SK-N-SH treated with all-trans-retinoic acid at 6 μM for 48 hours (cell line): ENCODE measurements around the gene IQSEC1.

Experiments
- ATAC-seq: fragments of 200-7000 bp; cut with Tn5 transposase; 3 replicates; pipeline ENCODE4 v1.9.1; 2020; ENCODE audit warnings: mild to moderate bottlenecking, moderate library complexity
- ARNTL ChIP-seq: fragments of 450-650 bp; formaldehyde crosslinking; IDR thresholded peaks from 2 replicates; pipeline ENCODE4 v1.5.0; 2020; ENCODE audit warnings: low read depth, mild to moderate bottlenecking, moderate library complexity, borderline replicate concordance
- CREB5 ChIP-seq: fragments of 250-450 bp; sonication (Bioruptor Pico); IDR thresholded peaks from 2 replicates; pipeline ENCODE4 v1.5.1; 2020; ENCODE audit warnings: low read depth, mild to moderate bottlenecking, moderate library complexity
- CSRNP3 ChIP-seq: fragments of 250-450 bp; sonication (Bioruptor Pico); IDR thresholded peaks from 2 replicates; pipeline ENCODE4 v1.5.1; 2021; ENCODE audit warnings: mild to moderate bottlenecking, moderate library complexity
- ESRRG ChIP-seq: fragments of 250-450 bp; sonication (Bioruptor Pico); IDR thresholded peaks from 2 replicates; pipeline ENCODE4 v1.6.1; 2021; ENCODE audit warnings: mild to moderate bottlenecking
- GLIS3 ChIP-seq: fragments of 250-450 bp; sonication (Bioruptor Pico); IDR thresholded peaks from 2 replicates; pipeline ENCODE4 v1.5.0; 2020; ENCODE audit warnings: mild to moderate bottlenecking, moderate library complexity
- OSR1 ChIP-seq: fragments of 250-450 bp; sonication (Bioruptor Pico); IDR thresholded peaks from 2 replicates; pipeline ENCODE4 v1.8.0; 2022; ENCODE audit warnings: moderate library complexity, mild to moderate bottlenecking, inconsistent platforms
- PATZ1 ChIP-seq: fragments of 250-450 bp; sonication (Bioruptor Pico); IDR thresholded peaks from 2 replicates; pipeline ENCODE4 v1.8.0; 2020; ENCODE audit warnings: mild to moderate bottlenecking, moderate library complexity, borderline replicate concordance
- POU6F1 ChIP-seq: fragments of 250-450 bp; sonication (Bioruptor Pico); IDR thresholded peaks from 2 replicates; pipeline ENCODE4 v1.8.0; 2021; ENCODE audit warnings: low read depth, mild to moderate bottlenecking, moderate library complexity, borderline replicate concordance
- PPARA ChIP-seq: fragments of 250-450 bp; sonication (Bioruptor Pico); IDR thresholded peaks from 2 replicates; pipeline ENCODE4 v1.5.0; 2020; ENCODE audit warnings: mild to moderate bottlenecking, borderline replicate concordance
- RARB ChIP-seq: fragments of 250-450 bp; sonication (Bioruptor Pico); IDR thresholded peaks from 2 replicates; pipeline ENCODE4 v1.8.0; 2021; ENCODE audit warnings: mild to moderate bottlenecking, moderate library complexity
- SNAI2 ChIP-seq: fragments of 250-450 bp; sonication (Bioruptor Pico); IDR thresholded peaks from 2 replicates; pipeline ENCODE4 v1.5.0; 2020; ENCODE audit warnings: mild to moderate bottlenecking, moderate library complexity
- TCF4 ChIP-seq: fragments of 250-450 bp; sonication (Bioruptor Pico); IDR thresholded peaks from 2 replicates; pipeline ENCODE4 v1.8.0; 2021; ENCODE audit warnings: mild to moderate bottlenecking, moderate library complexity, borderline replicate concordance
- TOX ChIP-seq: fragments of 250-450 bp; sonication (Bioruptor Pico); IDR thresholded peaks from 2 replicates; pipeline ENCODE4 v1.8.0; 2021; ENCODE audit warnings: mild to moderate bottlenecking, moderate library complexity, borderline replicate concordance
- TSHZ2 ChIP-seq: fragments of 250-450 bp; sonication (Bioruptor Pico); IDR thresholded peaks from 2 replicates; pipeline ENCODE4 v1.5.0; 2020; ENCODE audit warnings: mild to moderate bottlenecking, moderate library complexity
- ZC3H10 ChIP-seq: fragments of 250-450 bp; sonication (Bioruptor Pico); IDR thresholded peaks from 2 replicates; pipeline ENCODE4 v1.5.1; 2021; ENCODE audit warnings: mild to moderate bottlenecking, moderate library complexity
- ZFP3 ChIP-seq: fragments of 250-450 bp; sonication (Bioruptor Pico); IDR thresholded peaks from 2 replicates; pipeline ENCODE4 v1.5.0; 2020; ENCODE audit warnings: mild to moderate bottlenecking, moderate library complexity
- ZFP30 ChIP-seq: fragments of 450-650 bp; formaldehyde crosslinking; IDR thresholded peaks from 2 replicates; pipeline ENCODE4 v1.5.0; 2022; ENCODE audit warnings: mild to moderate bottlenecking, moderate library complexity
- ZNF565 ChIP-seq: fragments of 450-650 bp; formaldehyde crosslinking; conservative IDR thresholded peaks from 2 replicates; pipeline ENCODE4 v1.5.0; 2020; ENCODE audit warnings: low read depth, mild to moderate bottlenecking, moderate library complexity
- ZNF8 ChIP-seq: fragments of 450-650 bp; formaldehyde crosslinking; IDR thresholded peaks from 2 replicates; pipeline ENCODE4 v1.5.0; 2020; ENCODE audit warnings: mild to moderate bottlenecking, moderate library complexity

IQSEC1 gene

GRCh38 chr3:12886106-12886679 is 187.0 kb downstream of the IQSEC1 start:
- ATAC-seq, result no peak
- no peak for TF ChIP-seq CREB5 (CRISPR knock-in tag)
- TF ChIP-seq ESRRG (CRISPR knock-in tag), result no peak
- no peak for TF ChIP-seq PPARA (CRISPR knock-in tag)
- TF ChIP-seq TOX (CRISPR knock-in tag), result no peak
- no peak for TF ChIP-seq TSHZ2 (CRISPR knock-in tag)
- no peak for TF ChIP-seq ARNTL
- no peak for TF ChIP-seq ZC3H10
- TF ChIP-seq CSRNP3 (CRISPR knock-in tag), result no peak

DNA sequence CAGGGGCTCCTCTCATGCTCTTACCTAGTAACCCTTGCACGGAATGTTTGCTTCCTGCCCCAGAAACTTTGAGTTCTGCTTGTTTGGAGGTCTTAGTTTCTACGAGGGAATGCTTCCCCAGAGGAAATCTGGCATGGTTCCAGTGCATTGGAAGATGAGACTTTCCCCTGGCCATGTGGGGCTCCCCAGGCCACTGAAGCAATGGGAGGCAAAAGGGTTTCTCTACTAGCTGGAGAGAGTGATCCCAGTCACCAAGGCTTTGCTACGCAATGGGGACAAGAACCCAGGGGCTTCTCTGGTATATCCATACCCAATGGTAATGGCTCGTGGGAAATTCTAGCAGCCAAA is 187.7 kb downstream of the IQSEC1 start:
- no peak for ATAC-seq
- TF ChIP-seq RARB (CRISPR knock-in tag), result no peak
- TF ChIP-seq PATZ1 (CRISPR knock-in tag), result no peak
- no peak for TF ChIP-seq GLIS3 (CRISPR knock-in tag)
- TF ChIP-seq ZNF565 (CRISPR knock-in tag), result no peak
- TF ChIP-seq TOX (CRISPR knock-in tag), result no peak
- no peak for TF ChIP-seq POU6F1 (CRISPR knock-in tag)
- TF ChIP-seq, all 23 proteins: peak for 0

- no peak for TF ChIP-seq OSR1
- TF ChIP-seq SNAI2, result no peak
- no peak for TF ChIP-seq ZNF565 (CRISPR knock-in tag)
- no peak for TF ChIP-seq TCF4 (CRISPR knock-in tag)
- no peak for TF ChIP-seq CREB5 (CRISPR knock-in tag)
- no peak for TF ChIP-seq GLIS3 (CRISPR knock-in tag)
- no peak for TF ChIP-seq ZFP3 (CRISPR knock-in tag)
- no peak for TF ChIP-seq POU6F1 (CRISPR knock-in tag)
- TF ChIP-seq TOX (CRISPR knock-in tag), result no peak
- TF ChIP-seq ZNF8 (CRISPR knock-in tag), result no peak
- TF ChIP-seq PPARA (CRISPR knock-in tag), result no peak
- TF ChIP-seq CSRNP3 (CRISPR knock-in tag), result no peak
- no peak for TF ChIP-seq ZFP30 (CRISPR knock-in tag)
- TF ChIP-seq PATZ1 (CRISPR knock-in tag), result no peak
- TF ChIP-seq, all 23 proteins: peak for 0
- ATAC-seq, result no peak
Observed at GRCh38 chr3:12884790-12885582, 188.2 kb downstream of the IQSEC1 start.
